Loucy (cell line): ENCODE measurements around the gene SULT4A1.

Experiments
- H2AFZ ChIP-seq: fragments of 200-600 bp; sonication (generic); 2 replicates; pipeline ENCODE4 v1.6.0; 2016; ENCODE audit warnings: antibody characterized with exemption, mild to moderate bottlenecking, low read length, moderate library complexity
- H3F3A ChIP-seq: fragments of 200-600 bp; 2 replicates; pipeline ENCODE4 v1.6.0; 2016; ENCODE audit warnings: antibody characterized with exemption, low read depth, mild to moderate bottlenecking
- H3K27me3 ChIP-seq: fragments of 200-600 bp; sonication (generic); 2 replicates; pipeline ENCODE4 v1.6.1; 2014; ENCODE audit warnings: low read length, mild to moderate bottlenecking; ENCODE audit not compliant: insufficient read depth, poor library complexity, severe bottlenecking
- H3K36me3 ChIP-seq: fragments of 200-600 bp; sonication (generic); 2 replicates; pipeline ENCODE4 v1.6.1; 2016; ENCODE audit warnings: low read length; ENCODE audit not compliant: insufficient read depth
- H3K4me1 ChIP-seq: fragments of 200-600 bp; sonication (generic); 2 replicates; pipeline ENCODE4 v1.5.1; 2014; ENCODE audit warnings: low read length, mild to moderate bottlenecking; ENCODE audit not compliant: insufficient read depth, poor library complexity, severe bottlenecking
- H3K4me2 ChIP-seq: fragments of 200-600 bp; sonication (generic); 2 replicates; pipeline ENCODE4 v1.6.0; 2014; ENCODE audit warnings: antibody characterized with exemption, low read length, low read depth, mild to moderate bottlenecking; ENCODE audit not compliant: poor library complexity, severe bottlenecking
- H3K4me3 ChIP-seq: fragments of 200-600 bp; sonication (generic); 2 replicates; pipeline ENCODE4 v1.5.1; 2014; ENCODE audit warnings: low read length, mild to moderate bottlenecking, mixed read lengths; ENCODE audit not compliant: poor library complexity, severe bottlenecking
- H3K79me2 ChIP-seq: fragments of 200-600 bp; sonication (generic); 2 replicates; pipeline ENCODE4 v1.6.1; 2014; ENCODE audit warnings: low read length; ENCODE audit not compliant: insufficient read depth
- H3K9ac ChIP-seq: fragments of 200-600 bp; sonication (generic); 2 replicates; pipeline ENCODE4 v1.6.0; 2014; ENCODE audit warnings: mild to moderate bottlenecking, low read depth, low read length, moderate library complexity; ENCODE audit not compliant: poor library complexity, severe bottlenecking
- H3K9me2 ChIP-seq: fragments of 200-600 bp; sonication (generic); replicated peaks from 2 replicates; pipeline ENCODE4 v1.6.1; 2016; ENCODE audit warnings: low read depth, low read length, mixed read lengths
- H3K9me3 ChIP-seq: fragments of 200-600 bp; sonication (generic); 2 replicates; pipeline ENCODE4 v1.6.1; 2014; ENCODE audit warnings: mild to moderate bottlenecking, antibody characterized with exemption, low read length, low read depth; ENCODE audit not compliant: insufficient read depth
- H4K20me1 ChIP-seq: fragments of 200-600 bp; sonication (generic); 2 replicates; pipeline ENCODE4 v1.6.0; 2014; ENCODE audit warnings: antibody characterized with exemption, low read length, mild to moderate bottlenecking; ENCODE audit not compliant: insufficient read depth, poor library complexity, severe bottlenecking
- EZH2phosphoT487 ChIP-seq: fragments of 200-600 bp; IDR thresholded peaks from 2 replicates; pipeline ENCODE4 v1.6.1; 2018; ENCODE audit warnings: antibody characterized with exemption, mild to moderate bottlenecking, moderate library complexity, borderline replicate concordance
- TF ChIP-seq, protein P1 (sequence below): fragments of 200-600 bp; sonication (generic); conservative IDR thresholded peaks from 2 replicates; pipeline ENCODE4 v1.5.1; 2014; ENCODE audit warnings: mild to moderate bottlenecking, antibody characterized with exemption, low read length

Gene SULT4A1

DNA sequence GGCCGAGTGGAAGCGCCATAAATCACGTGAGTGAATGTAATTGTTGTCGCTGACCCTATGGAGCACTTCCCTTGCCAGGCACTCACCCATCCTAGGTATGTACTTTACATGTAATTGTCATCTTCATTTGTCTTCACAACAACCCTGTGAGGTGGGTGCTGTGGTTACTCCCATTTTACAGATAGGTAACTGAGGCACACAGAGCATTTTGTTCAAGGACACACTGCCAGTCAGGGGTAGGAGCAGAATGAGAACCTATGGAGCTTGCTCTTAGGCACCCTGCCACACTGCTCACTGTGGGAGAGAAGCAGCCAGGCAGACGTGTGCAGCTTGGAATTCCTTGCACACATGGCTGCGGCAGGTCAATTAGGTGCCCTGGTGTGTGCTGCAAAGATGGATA is 49.4 kb downstream of the SULT4A1 start:
- H3K9me3 ChIP-seq = no peaks in the 10 kb centered on the region
- no peak overlapping the region for H3K4me3 ChIP-seq
- H3K9me2 ChIP-seq = no peaks in the 10 kb centered on the region
- H3K27me3 ChIP-seq = no peaks in the 10 kb centered on the region
- no peaks in the 10 kb centered on the region for H3K4me1 ChIP-seq
- TF ChIP-seq EZH2phosphoT487 = no peak
- TF ChIP-seq, protein P1, sequence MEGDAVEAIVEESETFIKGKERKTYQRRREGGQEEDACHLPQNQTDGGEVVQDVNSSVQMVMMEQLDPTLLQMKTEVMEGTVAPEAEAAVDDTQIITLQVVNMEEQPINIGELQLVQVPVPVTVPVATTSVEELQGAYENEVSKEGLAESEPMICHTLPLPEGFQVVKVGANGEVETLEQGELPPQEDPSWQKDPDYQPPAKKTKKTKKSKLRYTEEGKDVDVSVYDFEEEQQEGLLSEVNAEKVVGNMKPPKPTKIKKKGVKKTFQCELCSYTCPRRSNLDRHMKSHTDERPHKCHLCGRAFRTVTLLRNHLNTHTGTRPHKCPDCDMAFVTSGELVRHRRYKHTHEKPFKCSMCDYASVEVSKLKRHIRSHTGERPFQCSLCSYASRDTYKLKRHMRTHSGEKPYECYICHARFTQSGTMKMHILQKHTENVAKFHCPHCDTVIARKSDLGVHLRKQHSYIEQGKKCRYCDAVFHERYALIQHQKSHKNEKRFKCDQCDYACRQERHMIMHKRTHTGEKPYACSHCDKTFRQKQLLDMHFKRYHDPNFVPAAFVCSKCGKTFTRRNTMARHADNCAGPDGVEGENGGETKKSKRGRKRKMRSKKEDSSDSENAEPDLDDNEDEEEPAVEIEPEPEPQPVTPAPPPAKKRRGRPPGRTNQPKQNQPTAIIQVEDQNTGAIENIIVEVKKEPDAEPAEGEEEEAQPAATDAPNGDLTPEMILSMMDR = no peak
- H3K4me2 ChIP-seq = no peak overlapping the region
- H2AFZ ChIP-seq = no peak overlapping the region
- H4K20me1 ChIP-seq = no peaks in the 10 kb centered on the region
- H3F3A ChIP-seq = no peaks in the 10 kb centered on the region
- no peaks in the 10 kb centered on the region for H3K36me3 ChIP-seq
- H3K79me2 ChIP-seq = no peaks in the 10 kb centered on the region
- H3K9ac ChIP-seq = no peak overlapping the region

DNA sequence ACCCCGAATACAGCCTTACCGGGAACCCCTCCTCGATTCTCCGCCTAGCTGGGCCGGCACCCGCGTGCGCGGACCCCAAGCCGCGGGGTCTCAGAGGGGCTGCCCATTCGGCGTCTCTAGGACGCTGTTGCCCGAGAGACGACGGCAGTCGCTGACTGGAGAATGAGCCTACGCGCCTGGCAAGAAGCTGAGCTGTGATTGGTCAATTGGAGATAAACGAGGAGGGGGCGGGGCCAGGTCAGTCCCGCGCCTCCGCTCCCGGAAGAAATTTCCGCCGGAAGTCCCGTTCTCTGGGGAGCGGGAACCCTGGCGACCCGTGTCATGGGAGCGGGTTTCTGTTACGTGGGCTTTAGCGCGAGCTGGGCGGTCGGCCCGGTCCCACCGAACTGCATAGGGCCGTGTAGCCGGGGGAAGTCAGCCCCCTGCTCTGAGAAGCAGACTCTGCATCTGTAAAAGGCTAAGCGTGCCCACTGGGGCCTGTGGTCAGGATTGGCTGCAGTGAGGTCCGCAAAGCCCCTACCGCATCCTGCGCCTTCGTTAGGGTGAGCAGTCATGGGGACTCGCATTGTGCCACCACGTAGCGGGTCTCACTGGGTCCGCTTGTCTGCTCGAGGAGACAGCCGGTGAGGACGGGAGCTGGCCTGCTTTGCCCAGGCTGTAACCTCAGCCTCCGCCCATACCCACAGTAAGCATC is 50.0 kb downstream of the SULT4A1 start, which contains the start of gene EFCAB6:
EFCAB6 (minus strand) TSS at position 157 of the 694 bp plus-strand sequence. CDS start 29,987 bp downstream, outside the sequence.
- H3K4me1 ChIP-seq = no peaks in the 10 kb centered on the region
- no peaks in the 10 kb centered on the region for H4K20me1 ChIP-seq
- no peaks in the 10 kb centered on the region for H3K79me2 ChIP-seq
- H2AFZ ChIP-seq = no peak within 1 kb of the TSS
- no peaks in the 10 kb centered on the region for H3K36me3 ChIP-seq
- no peaks in the 10 kb centered on the region for H3K9me3 ChIP-seq
- no peak within 1 kb of the TSS for H3K4me3 ChIP-seq
- H3K4me2 ChIP-seq = no peak within 1 kb of the TSS
- no peaks in the 10 kb centered on the region for H3K9me2 ChIP-seq
- TF ChIP-seq, protein P1 = no peak
- no peak for TF ChIP-seq EZH2phosphoT487
- no peaks in the 10 kb centered on the region for H3K27me3 ChIP-seq
- H3K9ac ChIP-seq = no peak within 1 kb of the TSS
- H3F3A ChIP-seq = no peaks in the 10 kb centered on the region

DNA sequence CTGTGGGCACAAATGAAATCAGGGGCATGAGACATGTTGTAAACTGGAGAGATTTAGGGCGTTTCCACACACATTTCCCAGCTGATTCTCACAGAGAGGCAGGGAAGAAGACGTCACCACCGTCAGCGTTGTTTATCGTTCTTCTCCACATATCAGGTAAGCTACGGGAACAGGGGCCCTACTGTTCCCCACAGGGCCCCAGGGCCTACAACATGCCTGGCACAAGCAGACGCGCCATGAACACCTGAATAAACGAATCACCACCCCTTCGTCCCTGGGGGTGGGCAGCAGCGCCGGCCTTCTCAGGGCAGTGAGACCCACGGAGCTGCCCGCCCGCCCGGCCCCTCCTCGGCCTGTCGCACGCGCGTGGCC is 50.5 kb downstream of the SULT4A1 start:
- Histone ChIP-seq H3K9me3 (no peaks in the 10 kb centered on the region), H3K4me1 (no peaks in the 10 kb centered on the region), H3K27me3 (no peaks in the 10 kb centered on the region), H3K36me3 (no peaks in the 10 kb centered on the region), H3K9ac (no peak overlapping the region), H3K4me2 (no peak overlapping the region), H3K4me3 (no peak overlapping the region), H3F3A (no peaks in the 10 kb centered on the region), H3K79me2 (no peaks in the 10 kb centered on the region), H2AFZ (no peak overlapping the region), H3K9me2 (no peaks in the 10 kb centered on the region), H4K20me1 (no peaks in the 10 kb centered on the region)
- TF ChIP-seq EZH2phosphoT487 = no peak
- TF ChIP-seq, protein P1 = no peak
